HG02884 (cell line): ENCODE results near the gene GHR.
A peak's percentile ranks its signal among the peaks of the same experiment; 100 is the strongest.
"Not testable (repeated sequence)": the region's sequence is repeated elsewhere in the genome, so short reads cannot be mapped to it uniquely, and the experiment has no call there.

ENCODE experiments used
- ATAC-seq: cut with Tn5 transposase; IDR thresholded peaks from one replicate; pipeline ENCODE4 v1.9.1; 2021; ENCODE audit warnings: mild to moderate bottlenecking, moderate library complexity; ENCODE audit not compliant: unreplicated experiment

GHR gene

DNA sequence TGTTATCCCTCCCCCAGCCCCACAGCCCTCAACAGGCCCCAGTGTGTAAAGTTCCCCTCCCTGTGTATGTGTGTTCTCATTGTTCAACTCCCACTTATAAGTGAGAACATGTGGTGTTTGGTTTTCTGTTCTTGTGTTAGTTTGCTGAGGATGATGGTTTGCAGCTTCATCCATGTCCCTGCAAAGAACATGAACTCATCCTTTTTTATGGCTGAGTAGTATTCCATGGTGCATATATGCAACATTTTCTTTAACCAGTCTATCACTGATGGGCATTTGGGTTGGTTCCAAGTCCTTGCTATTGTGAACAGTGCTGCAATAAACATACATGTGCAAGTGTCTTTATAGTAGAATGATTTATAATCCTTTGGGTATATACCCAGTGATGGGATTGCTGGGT, 261.8 kb downstream of the GHR start:
- ATAC-seq = not testable (repeated sequence)

DNA sequence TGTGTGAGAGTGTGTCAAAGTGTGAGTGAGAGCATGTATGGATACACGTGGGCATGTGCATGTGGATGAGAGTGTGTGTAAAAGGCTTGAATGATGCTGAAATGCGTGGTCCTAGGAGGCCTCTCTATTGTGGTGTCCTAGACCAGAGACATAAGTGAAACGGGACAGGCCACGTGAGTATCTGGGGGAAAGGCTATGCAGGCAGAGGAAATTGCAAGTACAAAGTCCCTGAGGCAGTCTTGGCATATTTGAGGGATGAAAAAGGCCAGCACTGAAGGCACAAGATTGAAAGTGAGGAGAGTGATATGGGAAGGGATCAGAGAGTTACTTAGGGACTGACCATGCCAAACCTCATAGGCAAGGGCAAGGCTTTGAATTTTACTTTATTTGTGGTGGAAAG, 266.2 kb downstream of the GHR start:
- ATAC-seq = no peak

DNA sequence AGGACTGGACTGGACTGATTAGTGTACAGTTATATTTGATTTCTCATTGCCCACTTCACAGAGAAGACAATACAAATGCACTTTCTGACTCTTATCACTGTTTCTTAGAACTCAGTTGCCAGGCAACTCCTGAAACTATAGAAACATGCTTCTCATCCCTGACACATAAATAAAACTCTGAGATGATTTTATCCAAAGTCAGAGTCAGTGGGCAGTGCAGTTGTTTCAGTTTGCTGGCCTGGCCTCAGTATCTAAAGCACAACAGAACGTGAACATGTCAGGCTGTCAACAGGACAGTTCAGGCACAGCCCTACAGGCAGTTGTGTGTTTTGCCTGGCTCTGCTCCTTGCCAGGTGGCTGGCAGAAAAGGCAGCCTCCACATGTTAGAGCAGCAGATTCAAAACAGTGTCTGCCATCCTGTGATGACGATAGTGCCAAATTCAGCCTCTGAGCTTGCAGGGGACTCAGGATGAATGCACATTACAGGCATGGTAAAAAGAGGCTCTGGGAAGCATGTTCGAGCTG, 268.2 kb downstream of the GHR start:
- ATAC-seq = no peak

DNA sequence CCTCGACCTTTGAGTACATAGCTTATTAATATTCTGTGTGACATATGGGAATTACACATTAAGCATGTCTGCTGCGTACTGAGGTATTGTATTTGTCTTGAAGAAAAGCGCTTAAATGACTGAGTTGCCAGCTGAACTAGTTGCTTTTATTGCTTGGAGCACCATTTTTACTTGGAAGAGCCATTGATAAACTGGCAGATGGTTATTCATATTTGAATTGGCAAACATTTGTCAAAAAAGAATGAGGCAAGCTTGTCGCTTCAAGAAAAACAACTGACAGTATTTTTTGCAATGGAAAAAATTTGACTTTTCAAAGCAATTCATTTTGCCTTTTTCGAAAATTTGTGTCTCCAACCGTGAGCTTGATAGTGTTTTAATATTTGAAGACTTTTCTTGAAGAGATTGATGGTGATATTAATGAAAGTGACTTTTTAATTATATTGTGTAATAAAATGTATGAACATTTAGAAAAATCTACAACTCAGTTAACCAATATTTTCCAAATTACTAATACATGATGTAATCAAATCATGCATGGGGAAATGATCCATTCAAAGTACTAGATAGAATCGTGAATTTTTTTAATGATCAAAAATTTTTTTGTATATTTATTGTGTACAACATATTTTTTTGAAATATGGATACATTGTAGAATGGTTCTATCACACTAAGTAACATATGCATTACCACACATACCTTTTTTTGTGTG, 278.3 kb downstream of the GHR start:
- no peak for ATAC-seq

DNA sequence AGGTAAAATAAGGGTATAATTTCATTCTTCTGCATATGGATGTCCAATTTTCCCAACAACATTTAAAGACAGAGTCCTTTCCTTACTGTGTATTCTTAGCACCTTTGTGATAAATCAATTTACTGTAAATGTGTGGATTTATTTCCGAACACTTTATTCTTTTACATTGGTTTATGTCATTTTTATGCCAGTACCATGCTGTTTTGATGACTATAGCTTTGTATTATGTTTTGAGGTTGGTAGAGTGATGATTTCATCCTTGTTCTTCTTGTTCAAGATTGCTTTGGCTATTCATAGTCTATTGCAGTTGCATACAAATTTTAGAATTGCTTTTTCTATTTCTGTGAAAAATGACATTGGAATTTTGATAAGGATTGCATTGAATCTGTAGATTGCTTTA, 280.0 kb downstream of the GHR start:
- ATAC-seq = no peak

DNA sequence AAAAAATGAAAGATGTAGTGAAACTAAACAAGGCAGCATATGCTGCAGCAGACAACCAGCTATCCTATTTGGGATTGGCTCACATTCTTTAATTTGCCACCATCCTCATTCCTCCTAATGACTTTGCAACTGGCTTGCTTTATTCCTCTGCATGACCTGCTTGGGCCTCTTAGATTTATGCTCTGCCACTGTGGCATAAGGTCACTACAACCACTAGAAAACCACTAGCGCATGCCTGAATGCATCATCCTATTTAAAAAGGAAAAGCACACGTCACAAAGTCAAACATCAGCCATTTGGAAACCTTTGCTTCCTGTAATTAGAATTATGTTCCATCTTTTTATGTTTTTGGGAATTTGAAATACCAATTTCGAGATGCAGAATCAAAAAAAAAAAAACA, 292.5 kb downstream of the GHR start:
- ATAC-seq = no peak

DNA sequence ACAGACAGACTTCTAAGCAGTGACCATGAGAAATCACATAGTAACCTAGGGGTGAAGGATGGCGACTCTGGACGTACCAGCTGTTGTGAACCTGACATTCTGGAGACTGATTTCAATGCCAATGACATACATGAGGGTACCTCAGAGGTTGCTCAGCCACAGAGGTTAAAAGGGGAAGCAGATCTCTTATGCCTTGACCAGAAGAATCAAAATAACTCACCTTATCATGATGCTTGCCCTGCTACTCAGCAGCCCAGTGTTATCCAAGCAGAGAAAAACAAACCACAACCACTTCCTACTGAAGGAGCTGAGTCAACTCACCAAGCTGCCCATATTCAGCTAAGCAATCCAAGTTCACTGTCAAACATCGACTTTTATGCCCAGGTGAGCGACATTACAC, 295.4 kb downstream of the GHR start:
- ATAC-seq = peak; percentile 84

DNA sequence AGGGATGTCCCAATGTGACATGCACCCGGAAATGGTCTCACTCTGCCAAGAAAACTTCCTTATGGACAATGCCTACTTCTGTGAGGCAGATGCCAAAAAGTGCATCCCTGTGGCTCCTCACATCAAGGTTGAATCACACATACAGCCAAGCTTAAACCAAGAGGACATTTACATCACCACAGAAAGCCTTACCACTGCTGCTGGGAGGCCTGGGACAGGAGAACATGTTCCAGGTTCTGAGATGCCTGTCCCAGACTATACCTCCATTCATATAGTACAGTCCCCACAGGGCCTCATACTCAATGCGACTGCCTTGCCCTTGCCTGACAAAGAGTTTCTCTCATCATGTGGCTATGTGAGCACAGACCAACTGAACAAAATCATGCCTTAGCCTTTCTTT, 295.8 kb downstream of the GHR start:
- ATAC-seq = peak; percentile 2

DNA sequence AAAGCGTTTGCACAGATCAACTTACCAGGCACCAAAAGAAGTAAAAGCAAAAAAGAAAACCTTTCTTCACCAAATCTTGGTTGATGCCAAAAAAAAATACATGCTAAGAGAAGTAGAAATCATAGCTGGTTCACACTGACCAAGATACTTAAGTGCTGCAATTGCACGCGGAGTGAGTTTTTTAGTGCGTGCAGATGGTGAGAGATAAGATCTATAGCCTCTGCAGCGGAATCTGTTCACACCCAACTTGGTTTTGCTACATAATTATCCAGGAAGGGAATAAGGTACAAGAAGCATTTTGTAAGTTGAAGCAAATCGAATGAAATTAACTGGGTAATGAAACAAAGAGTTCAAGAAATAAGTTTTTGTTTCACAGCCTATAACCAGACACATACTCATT, 297.0 kb downstream of the GHR start:
- ATAC-seq = no peak

DNA sequence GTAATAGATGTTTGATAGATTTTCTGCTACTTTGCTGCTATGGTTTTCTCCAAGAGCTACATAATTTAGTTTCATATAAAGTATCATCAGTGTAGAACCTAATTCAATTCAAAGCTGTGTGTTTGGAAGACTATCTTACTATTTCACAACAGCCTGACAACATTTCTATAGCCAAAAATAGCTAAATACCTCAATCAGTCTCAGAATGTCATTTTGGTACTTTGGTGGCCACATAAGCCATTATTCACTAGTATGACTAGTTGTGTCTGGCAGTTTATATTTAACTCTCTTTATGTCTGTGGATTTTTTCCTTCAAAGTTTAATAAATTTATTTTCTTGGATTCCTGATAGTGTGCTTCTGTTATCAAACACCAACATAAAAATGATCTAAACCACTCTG, 298.2 kb downstream of the GHR start:
- ATAC-seq = no peak

DNA sequence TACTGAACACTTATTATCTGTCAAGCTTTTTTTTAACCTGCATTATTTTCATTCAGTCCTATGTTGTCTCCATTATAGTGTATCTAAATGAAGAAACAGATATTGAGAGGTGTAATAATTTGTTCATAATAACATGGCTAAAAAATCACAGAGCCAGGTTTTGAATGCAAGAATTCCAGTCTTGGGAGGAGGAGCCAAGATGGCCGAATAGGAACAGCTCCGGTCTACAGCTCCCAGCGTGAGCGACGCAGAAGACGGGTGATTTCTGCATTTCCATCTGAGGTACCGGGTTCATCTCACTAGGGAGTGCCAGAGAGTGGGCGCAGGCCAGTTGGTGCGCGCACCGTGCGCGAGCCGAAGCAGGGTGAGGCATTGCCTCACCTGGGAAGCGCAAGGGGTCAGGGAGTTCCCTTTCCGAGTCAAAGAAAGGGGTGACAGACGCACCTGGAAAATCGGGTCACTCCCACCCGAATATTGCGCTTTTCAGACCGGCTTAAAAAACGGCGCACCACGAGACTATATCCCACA, 311.4 kb downstream of the GHR start:
- ATAC-seq = not testable (repeated sequence)

DNA sequence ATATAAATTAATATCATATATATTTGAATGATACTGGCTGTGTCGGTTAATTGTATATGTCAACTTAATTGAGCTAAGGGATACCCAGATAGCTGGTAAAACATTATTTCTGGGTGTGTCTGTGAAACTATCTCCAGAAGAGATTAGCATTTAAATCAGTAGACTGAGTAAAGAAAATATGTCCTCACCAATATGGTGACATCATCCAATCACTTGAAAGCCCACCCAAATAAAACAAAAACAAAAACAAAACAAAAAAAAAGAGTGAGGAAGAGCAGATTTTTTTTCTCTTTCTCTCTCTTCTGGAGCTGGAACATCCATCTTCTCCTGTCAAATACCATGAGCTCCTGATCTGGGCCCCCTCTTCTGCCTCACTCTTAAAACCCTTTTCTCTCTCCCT, 317.7 kb downstream of the GHR start:
- ATAC-seq = no peak

DNA sequence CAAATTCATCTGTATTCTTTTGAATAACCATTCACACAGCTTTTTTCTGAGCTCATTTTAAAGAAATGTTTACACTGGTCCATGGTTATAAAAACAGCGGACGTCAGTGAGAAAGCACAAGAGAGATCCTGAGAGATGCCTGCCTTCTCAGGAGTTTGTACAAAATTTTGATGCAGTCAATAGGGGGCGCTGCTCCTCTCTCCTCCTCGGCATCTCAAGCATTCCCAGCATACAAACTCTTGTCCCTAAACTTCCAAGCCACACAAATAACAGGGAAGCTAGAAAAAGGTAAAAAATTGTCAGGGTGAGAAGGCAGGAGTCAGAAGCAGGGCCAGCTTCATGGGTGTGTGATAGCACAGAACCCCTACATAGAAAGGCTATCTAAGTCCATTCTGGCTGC, 322.2 kb downstream of the GHR start:
- ATAC-seq = no peak

DNA sequence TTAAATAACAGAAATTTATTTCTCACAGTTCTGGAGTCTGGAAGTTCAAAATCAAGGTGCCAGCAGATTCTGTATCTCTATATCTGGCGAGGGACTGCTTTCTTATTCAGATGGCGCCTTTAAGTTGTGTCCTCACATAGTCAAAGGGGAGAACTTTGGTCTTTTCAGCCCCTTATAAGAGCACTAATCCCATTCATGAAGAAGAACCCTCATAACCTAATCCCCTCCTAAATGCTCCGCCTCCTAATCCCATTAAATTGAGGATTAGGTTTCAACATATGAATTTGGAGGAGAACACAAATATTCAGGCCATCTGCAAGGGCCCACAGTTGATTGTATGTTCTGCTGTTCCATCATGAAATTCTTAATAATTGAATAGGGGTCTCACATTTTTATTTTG, 322.6 kb downstream of the GHR start:
- no peak for ATAC-seq

DNA sequence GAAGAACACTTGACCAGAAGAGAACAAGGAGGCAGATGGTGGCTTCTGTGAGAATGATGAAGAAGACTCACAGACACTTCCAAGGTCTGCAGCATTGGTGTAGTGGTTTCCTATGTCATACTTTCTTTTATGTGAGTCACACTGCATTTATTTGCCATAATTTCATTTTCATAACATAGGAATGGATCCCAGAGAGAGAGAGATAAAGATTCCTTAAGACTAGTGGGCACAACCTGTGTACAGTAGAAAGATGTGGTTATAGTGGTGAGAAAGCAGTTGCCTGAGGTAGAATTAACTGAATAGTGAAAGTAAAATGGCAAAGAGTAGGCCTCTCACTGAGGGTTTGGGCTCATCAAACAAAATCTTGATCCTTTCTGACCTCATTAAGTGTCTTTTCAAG, 325.8 kb downstream of the GHR start:
- ATAC-seq = no peak

DNA sequence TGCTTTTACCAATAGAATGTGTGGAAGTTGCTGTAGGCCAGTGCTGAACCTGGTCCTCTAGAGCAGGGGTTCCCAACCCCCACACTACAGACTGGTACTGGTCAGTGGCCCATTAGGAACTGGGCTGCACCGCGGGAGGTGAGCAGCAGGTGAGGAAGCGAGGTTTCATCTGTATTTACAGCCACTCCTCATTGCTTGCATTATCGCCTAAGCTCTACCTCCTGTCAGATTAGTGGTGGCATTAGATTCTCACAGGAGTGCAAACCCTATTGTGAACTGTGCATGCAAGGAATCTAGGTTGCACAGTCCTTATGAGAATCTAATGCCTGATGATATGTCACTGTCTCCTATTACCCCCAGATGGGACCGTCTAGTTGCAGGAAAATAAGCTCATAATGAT, 327.3 kb downstream of the GHR start:
- ATAC-seq = no peak

DNA sequence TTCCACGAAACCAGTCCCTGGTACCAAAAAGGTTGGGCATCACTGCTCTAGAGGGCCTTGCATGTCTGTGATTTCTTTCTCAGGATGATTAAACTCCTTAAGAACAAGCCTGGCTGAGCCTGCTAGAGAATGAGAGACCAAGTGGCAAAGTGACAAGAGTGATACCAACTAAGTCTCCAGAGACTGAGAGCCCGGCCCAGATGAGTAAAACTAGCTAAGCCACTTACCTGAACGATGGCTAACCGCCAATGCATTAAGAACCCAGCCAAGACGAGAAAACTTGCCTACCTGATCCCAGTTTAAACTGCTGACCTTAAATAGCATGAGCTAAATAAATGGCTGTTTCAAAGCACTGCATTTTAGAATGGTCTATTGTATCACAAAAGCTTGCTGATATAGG, 327.8 kb downstream of the GHR start:
- no peak for ATAC-seq

DNA sequence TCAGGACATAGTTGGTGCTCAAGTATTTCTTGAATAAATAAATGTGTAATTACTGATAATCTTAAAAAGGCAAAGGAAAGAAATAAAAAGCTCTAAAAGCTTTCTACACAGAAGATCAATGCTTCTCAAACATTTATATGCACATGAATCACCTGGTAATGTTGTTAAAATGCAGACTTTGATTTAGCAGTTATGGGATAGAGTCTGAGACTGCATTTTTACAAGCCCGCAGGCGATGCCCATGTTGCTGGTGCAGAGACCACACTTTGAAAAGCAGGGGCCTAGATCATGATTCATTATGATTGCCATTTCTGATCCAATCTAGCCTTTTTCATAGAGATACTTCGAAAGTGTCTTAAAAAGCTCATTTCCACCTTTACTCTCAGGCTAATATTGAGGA, 329.9 kb downstream of the GHR start:
- no peak for ATAC-seq

DNA sequence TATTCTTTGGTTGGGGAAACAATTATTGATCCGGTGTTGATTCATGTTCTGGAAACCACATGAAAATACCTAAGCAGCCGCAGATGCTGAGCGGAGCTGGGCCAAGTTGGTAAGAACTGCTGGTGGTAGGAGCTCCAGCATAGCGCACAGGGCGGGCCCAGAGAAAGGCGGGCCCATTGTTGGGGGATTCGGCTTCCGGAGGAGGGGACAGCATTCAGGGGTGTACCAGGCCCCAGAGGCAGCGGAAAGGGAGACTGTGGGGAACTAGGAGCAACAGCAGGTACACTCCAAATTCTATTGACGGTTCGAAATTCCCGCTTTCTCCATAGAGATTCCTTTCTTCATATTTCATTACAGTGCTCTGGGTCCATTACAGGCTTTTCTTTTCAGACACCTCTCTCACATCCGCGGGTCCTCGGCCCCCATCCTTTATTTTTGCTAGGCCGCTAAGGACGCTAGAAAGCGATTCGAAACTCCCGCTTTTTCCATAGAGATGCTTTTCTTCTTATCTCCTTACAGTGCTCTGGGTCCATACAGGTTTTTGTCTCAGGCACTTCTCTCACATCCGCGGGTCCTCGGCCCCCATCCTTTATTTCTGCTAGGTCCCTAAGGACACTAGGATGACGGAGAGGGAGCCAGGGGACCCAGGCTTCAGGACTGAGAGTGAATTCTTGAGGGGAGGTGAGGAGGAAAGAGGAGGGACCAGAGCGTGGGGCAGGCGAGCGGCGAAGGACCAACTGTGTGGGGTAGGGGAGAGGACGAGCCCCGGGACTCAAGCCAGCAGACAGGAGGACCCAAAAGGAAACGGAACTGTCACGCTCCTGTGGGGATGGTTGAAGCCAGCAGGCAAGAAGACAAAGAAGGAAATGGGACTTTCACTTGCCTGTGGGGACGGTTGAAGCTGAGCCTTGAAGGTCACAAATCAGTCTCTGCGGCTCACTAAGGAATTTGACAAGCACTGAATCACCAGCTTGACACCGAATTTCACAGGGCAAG, 333.7 kb downstream of the GHR start, which contains the start of gene CCDC152:
Gene CCDC152, plus strand, starts transcription at position 213 of the 996 bp plus-strand sequence. CDS start 2,304 bp downstream, outside the sequence.
- ATAC-seq = peak; percentile 66

DNA sequence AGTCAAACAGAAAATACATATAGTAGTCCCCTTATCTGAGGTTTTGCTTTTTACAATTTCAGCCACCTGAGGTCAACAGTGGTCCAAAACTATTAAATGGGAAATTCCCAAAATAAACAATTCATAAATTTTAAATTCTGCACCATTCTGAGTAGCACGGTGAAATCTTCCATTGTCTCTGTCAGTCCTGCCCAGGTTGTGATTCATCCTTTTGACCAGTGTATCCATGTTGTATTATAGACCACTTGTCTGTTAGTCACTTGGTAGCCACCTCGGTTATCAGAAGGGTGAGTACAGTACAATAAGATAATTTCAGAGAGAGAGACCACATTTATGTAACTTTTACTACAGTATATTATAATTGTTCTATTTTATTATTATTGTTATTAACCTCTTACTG, 336.2 kb downstream of the GHR start:
- ATAC-seq = no peak

DNA sequence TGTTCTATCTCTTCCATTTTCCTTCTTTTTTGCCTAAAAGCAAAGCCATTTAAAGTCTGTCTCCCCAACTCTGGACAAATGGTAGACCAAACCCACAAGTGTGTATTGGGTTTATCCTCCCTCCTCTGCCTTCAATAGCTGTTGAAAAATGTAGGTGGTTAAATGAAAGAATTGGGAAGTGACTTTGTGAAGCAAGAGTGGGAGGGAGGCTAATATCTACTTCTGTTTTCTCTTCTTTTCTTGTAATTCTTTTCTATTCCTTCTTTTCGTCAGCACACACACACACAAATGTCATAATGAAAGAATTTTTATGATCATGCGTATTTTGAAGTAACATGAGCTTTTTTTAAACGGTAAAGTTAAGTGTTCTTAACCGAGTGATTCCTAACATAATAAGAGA, 337.2 kb downstream of the GHR start:
- no peak for ATAC-seq

DNA sequence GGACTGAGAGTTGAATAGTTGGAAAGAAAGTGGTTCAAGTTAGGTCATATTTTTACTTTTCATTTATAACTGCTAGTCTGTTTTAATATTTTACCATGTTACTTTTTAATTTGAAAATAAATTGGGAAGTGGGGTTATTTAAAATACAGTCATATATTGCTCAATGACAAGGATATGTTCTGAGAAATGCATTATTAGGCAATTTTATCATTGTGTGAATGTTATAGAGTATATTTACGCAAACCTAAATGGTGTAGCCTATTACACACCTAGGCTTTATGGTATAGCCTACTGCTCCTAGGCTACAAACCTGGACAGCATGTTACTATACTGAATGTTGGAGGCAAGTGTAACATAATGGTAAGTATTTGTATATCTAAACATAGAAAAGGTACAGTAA, 338.6 kb downstream of the GHR start:
- no peak for ATAC-seq
